Stimulated activated CD4-positive, alpha-beta T cell treated with anti-CD3 and anti-CD28 coated beads, Interleukin-1b, Interleukin-23, amount 100 ng/mL, for 24 hours (primary cell): ENCODE data around the gene GGT5.
"Not testable (repeated sequence)": the region's sequence is repeated elsewhere in the genome, so short reads cannot be mapped to it uniquely, and the experiment has no call there.

ENCODE experiments used
- DNase-seq, 4 experiments: peaks; one replicate each; pipeline ENCODE4 v3.0.0-alpha.2; 2020; ENCODE audit warnings: low read depth in 4 of 4, low spot score in 1 of 4

The GGT5 gene

GRCh38 chr22:24206460-24207263, 38.2 kb downstream of the GGT5 start:
- DNase-seq, result not testable (repeated sequence)

- DNase-seq, result no peak
Observed at GRCh38 chr22:24205438-24206195, 39.3 kb downstream of the GGT5 start.

GRCh38 chr22:24203856-24204255, 41.0 kb downstream of the GGT5 start:
- DNase-seq, result not testable (repeated sequence)

- no peak for DNase-seq
Observed at GRCh38 chr22:24201681-24202614, 42.9 kb downstream of the GGT5 start.

- DNase-seq, result no peak
Observed at GRCh38 chr22:24200619-24201212, 44.2 kb downstream of the GGT5 start.

GRCh38 chr22:24198682-24199052, 46.2 kb downstream of the GGT5 start:
- no peak for DNase-seq

- DNase-seq, result no peak
Observed at GRCh38 chr22:24191893-24192292, 53.0 kb downstream of the GGT5 start.

GRCh38 chr22:24191381-24191841, 53.5 kb downstream of the GGT5 start:
- DNase-seq, result no peak

GRCh38 chr22:24190596-24191208, 54.2 kb downstream of the GGT5 start:
- no peak for DNase-seq

GRCh38 chr22:24190159-24190540, 54.7 kb downstream of the GGT5 start:
- no peak for DNase-seq

GRCh38 chr22:24189249-24190158, 55.4 kb downstream of the GGT5 start:
- DNase-seq, result peak in 1 of 4 experiments; percentile 28

GRCh38 chr22:24188705-24189248, 56.1 kb downstream of the GGT5 start:
- no peak for DNase-seq

GRCh38 chr22:24187731-24188644, 56.9 kb downstream of the GGT5 start:
- no peak for DNase-seq

GRCh38 chr22:24186892-24187670, 57.8 kb downstream of the GGT5 start:
- DNase-seq, result no peak

- DNase-seq, result no peak
Observed at GRCh38 chr22:24186352-24186740, 58.5 kb downstream of the GGT5 start.

GRCh38 chr22:24185501-24186351, 59.2 kb downstream of the GGT5 start:
- no peak for DNase-seq
